WI38 (cell line): ENCODE results near the gene CDH23.

ENCODE experiments used
- H3K4me3 ChIP-seq: 2 replicates; pipeline ENCODE4 v1.5.1; 2011; ENCODE audit warnings: low read depth, mild to moderate bottlenecking, control low read depth, low read length
- CTCF ChIP-seq: IDR thresholded peaks from 2 replicates; pipeline ENCODE4 v1.5.1; 2012; ENCODE audit warnings: low read depth, mild to moderate bottlenecking, control low read depth, low read length

The CDH23 gene

GRCh38 chr10:71453186-71453585 is 56.5 kb downstream of the CDH23 start:
- H3K4me3 ChIP-seq = no peak overlapping the region
- no peak for TF ChIP-seq CTCF

- no peak for TF ChIP-seq CTCF
These were observed 57.6 kb downstream of the CDH23 start for GRCh38 chr10:71454347-71454746.

GRCh38 chr10:71455035-71455434 is 58.3 kb downstream of the CDH23 start:
- no peak for TF ChIP-seq CTCF
- no peak overlapping the region for H3K4me3 ChIP-seq

More at GRCh38 chr10:71454347-71454746, 57.6 kb downstream of the CDH23 start:
- no peak overlapping the region for H3K4me3 ChIP-seq

GRCh38 chr10:71456631-71457030 is 59.9 kb downstream of the CDH23 start:
- H3K4me3 ChIP-seq = no peak overlapping the region
- TF ChIP-seq CTCF = no peak

- H3K4me3 ChIP-seq = no peak overlapping the region
- no peak for TF ChIP-seq CTCF
These were observed 61.2 kb downstream of the CDH23 start for GRCh38 chr10:71457908-71458307.

GRCh38 chr10:71458387-71458786 is 61.7 kb downstream of the CDH23 start:
- no peak for TF ChIP-seq CTCF
- H3K4me3 ChIP-seq = no peak overlapping the region

GRCh38 chr10:71459513-71459912 is 62.8 kb downstream of the CDH23 start:
- TF ChIP-seq CTCF = no peak
- no peak overlapping the region for H3K4me3 ChIP-seq
